ENCODE measurements around the gene COX7A2.

Gene COX7A2

GRCh38 chr6:75224303-75224926, 19.2 kb downstream of the COX7A2 start:
- no peak overlapping the region for H3K9ac ChIP-seq (ENCODE audit: low read depth, low read length)
- H3K27ac ChIP-seq (ENCODE audit: low read length), result no peak overlapping the region
- no peaks in the 10 kb centered on the region for H3K36me3 ChIP-seq (ENCODE audit: insufficient read depth, low read length)
- no peak overlapping the region for H3K4me3 ChIP-seq (ENCODE audit: low read depth in 1 of 2, low read length in 2 of 2)
- ATAC-seq (ENCODE audit: insufficient read depth, low read depth) (no peak), DNase-seq (no peak)
- peaks cover 5% of the 10 kb centered on the region for H3K27me3 ChIP-seq (ENCODE audit: insufficient read depth, low read length, poor library complexity)
- H3K4me2 ChIP-seq (ENCODE audit: insufficient read depth, low read length), result no peak overlapping the region
- no peak overlapping the region for H2AFZ ChIP-seq (ENCODE audit: low read depth, low read length)
- no peaks in the 10 kb centered on the region for H3K4me1 ChIP-seq (ENCODE audit: insufficient read depth, low read length)
- no peaks in the 10 kb centered on the region for H3K79me2 ChIP-seq (ENCODE audit: insufficient read depth, low read length)
- H4K20me1 ChIP-seq (ENCODE audit: insufficient read depth, low read length), result no peaks in the 10 kb centered on the region
- H3K9me3 ChIP-seq (ENCODE audit: insufficient read depth, low read length, severe bottlenecking), result no peaks in the 10 kb centered on the region
- TF ChIP-seq CTCF (IDR thresholded peaks at IDR 0.05; ENCODE audit: borderline replicate concordance, extremely low read depth, low read length, poor library complexity, severe bottlenecking), result no peak
- TF ChIP-seq EZH2 (IDR thresholded peaks at IDR 0.05; ENCODE audit: borderline replicate concordance, low read depth, low read length, severe bottlenecking), result no peak

GRCh38 chr6:75223428-75223827, 20.2 kb downstream of the COX7A2 start:
- peaks cover 5% of the 10 kb centered on the region for H3K27me3 ChIP-seq (ENCODE audit: insufficient read depth, low read length, poor library complexity)
- ATAC-seq (ENCODE audit: insufficient read depth, low read depth) (no peak), DNase-seq (no peak)
- H3K27ac ChIP-seq (ENCODE audit: low read length), result no peak overlapping the region
- H3K4me3 ChIP-seq (ENCODE audit: low read depth in 1 of 2, low read length in 2 of 2), result no peak overlapping the region
- H3K9ac ChIP-seq (ENCODE audit: low read depth, low read length), result no peak overlapping the region
- H3K79me2 ChIP-seq (ENCODE audit: insufficient read depth, low read length), result no peaks in the 10 kb centered on the region
- no peak for TF ChIP-seq EZH2 (IDR thresholded peaks at IDR 0.05; ENCODE audit: borderline replicate concordance, low read depth, low read length, severe bottlenecking)
- TF ChIP-seq CTCF (IDR thresholded peaks at IDR 0.05; ENCODE audit: borderline replicate concordance, extremely low read depth, low read length, poor library complexity, severe bottlenecking), result no peak
- no peak overlapping the region for H3K4me2 ChIP-seq (ENCODE audit: insufficient read depth, low read length)
- H2AFZ ChIP-seq (ENCODE audit: low read depth, low read length), result no peak overlapping the region
- H4K20me1 ChIP-seq (ENCODE audit: insufficient read depth, low read length), result no peaks in the 10 kb centered on the region
- no peaks in the 10 kb centered on the region for H3K4me1 ChIP-seq (ENCODE audit: insufficient read depth, low read length)
- no peaks in the 10 kb centered on the region for H3K9me3 ChIP-seq (ENCODE audit: insufficient read depth, low read length, severe bottlenecking)
- H3K36me3 ChIP-seq (ENCODE audit: insufficient read depth, low read length), result no peaks in the 10 kb centered on the region

DNA sequence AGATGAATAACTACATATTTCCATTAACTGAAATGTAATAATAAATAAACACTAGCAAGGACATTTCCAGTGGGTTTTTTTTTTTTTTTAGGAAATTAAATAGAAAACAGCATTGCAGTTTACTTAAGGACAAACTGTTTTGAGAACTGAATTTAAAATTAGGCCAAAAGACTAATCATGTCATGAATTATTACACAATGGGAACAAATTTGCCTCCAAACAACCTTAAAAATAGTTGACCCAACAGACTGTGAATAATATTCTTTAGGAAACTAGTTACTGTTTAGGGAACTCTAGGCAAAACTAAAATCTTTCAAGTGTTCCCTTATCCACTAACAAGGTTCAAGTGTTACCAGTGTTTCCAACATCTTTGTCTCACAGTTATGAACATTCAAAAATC, 21.3 kb downstream of the COX7A2 start:
- H3K27me3 ChIP-seq (ENCODE audit: insufficient read depth, low read length, poor library complexity), result peaks cover 5% of the 10 kb centered on the region
- H3K4me2 ChIP-seq (ENCODE audit: insufficient read depth, low read length), result no peak overlapping the region
- H4K20me1 ChIP-seq (ENCODE audit: insufficient read depth, low read length), result no peaks in the 10 kb centered on the region
- H3K4me1 ChIP-seq (ENCODE audit: insufficient read depth, low read length), result no peaks in the 10 kb centered on the region
- H3K9me3 ChIP-seq (ENCODE audit: insufficient read depth, low read length, severe bottlenecking), result no peaks in the 10 kb centered on the region
- H3K36me3 ChIP-seq (ENCODE audit: insufficient read depth, low read length), result no peaks in the 10 kb centered on the region
- no peak overlapping the region for H3K4me3 ChIP-seq (ENCODE audit: low read depth in 1 of 2, low read length in 2 of 2)
- no peak overlapping the region for H2AFZ ChIP-seq (ENCODE audit: low read depth, low read length)
- no peak for ATAC-seq (ENCODE audit: insufficient read depth, low read depth)
- H3K27ac ChIP-seq (ENCODE audit: low read length), result no peak overlapping the region
- TF ChIP-seq CTCF (IDR thresholded peaks at IDR 0.05; ENCODE audit: borderline replicate concordance, extremely low read depth, low read length, poor library complexity, severe bottlenecking) (no peak), EZH2 (IDR thresholded peaks at IDR 0.05; ENCODE audit: borderline replicate concordance, low read depth, low read length, severe bottlenecking) (no peak)
- H3K9ac ChIP-seq (ENCODE audit: low read depth, low read length), result no peak overlapping the region
- DNase-seq, result no peak
- H3K79me2 ChIP-seq (ENCODE audit: insufficient read depth, low read length), result no peaks in the 10 kb centered on the region
